NCI-H128 (cell line): ENCODE measurements around the gene LRTM2.

Source experiments
- DNase-seq: peaks from one replicate; lab custom pipeline; 2025; ENCODE audit not compliant: unreplicated experiment; lab: John Stamatoyannopoulos, UW

Gene LRTM2

DNA sequence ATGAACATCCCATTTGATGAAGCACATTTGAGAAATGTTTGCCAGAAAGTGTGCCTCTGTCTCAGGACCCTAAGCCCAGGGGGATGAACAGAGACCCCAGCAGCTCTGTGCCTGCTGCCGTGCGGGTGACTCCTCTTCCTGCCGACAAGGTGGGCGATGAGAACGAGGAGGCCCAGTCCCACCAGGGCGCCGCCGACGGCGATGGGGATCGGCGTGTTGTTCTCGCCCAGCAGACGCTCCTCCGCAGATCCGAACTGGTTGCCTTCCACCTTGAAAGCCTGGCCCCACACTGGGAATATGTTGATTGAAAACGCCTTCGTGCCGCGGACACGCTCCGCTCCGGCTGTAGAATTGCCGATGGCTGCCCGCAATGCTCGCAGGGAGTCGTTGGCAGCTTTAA lies 44.1 kb downstream of the LRTM2 start:
- DNase-seq: no peak

DNA sequence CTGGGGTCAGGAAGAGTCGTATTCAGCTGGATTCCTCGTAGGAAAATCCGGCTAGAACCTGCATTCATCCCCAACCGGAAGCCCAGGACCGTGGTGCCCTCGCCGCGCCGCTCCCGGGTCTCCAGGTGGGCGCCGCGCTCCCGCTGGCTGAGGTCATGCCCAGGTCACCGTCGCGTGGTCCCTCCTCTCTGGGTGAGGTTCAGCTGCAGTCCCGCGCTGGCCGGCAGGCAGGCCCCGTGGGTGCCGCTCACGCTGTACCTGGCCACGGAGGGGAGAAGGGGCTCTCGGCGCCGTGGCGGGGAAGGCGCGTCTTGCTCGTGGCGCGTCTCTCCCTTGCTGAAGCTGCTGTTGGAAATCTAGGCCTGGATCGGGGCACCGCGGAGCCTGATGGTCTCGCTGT lies 44.5 kb downstream of the LRTM2 start:
- no peak for DNase-seq

DNA sequence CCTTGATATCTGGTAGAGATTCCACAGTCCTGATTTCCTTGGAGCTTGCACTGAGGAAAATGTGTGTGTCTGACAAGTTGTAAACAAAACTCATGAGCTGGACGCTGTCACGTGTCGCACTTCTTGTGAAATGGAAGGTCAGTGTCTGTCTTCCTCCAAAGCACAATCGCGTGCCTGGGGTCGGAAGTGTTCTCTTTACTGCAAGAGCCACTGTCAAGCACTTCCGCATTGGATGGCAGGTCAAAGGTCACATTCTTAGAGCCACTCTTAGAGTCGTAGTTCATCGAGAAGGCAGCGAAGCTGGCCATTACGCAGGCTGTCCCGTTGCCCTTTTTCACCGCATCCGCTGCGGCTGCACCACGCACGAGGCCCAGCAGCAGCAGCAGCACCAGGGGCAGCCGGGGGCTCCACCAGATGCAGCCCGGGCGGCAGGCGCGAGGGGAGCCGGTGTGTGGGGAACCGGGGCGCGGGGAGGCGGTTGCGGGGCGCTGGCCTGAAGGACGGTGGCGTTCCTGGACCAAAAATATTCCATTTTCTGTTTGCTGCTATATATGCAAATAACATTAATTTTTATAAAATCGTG lies 45.0 kb downstream of the LRTM2 start:
- DNase-seq: no peak

DNA sequence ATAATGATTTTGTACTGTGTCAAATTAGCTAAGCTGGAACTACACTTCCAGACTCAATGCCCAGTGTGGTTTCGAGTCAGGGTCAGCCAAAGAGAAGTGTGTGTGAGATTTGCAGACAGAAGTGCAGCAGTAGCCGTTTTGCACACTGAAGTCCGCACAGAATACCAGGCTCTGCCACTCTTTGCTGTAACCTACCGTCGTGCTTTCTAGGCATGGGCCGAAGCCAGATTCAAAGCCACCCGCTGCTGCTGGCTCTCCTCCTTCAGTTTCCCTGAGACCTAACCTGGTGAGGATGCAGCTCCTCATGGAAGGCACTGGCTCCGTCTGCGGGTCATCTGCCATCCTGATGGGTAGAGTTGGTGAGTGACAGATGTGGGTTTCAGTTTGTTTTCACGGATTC lies 48.8 kb downstream of the LRTM2 start:
- no peak for DNase-seq

DNA sequence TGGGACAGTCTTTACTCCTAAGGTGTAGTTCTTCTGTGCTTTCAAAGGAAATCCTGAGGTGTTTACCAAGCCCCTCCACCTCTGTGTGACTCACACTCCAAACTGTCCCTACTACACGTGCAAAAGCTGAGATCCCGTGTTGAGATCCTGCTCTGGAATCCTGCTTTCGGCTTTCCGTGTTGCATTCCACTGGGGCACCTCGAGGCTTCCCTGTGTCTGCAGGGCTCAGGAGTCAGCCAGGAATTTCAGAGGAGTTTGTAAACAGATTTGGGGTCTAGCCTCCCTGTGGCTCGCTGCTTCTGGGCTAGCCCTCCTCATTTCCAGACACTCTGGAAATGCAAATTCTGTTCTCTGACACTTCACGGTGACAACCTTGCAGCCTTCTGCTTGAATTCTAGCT lies 49.7 kb downstream of the LRTM2 start:
- no peak for DNase-seq

DNA sequence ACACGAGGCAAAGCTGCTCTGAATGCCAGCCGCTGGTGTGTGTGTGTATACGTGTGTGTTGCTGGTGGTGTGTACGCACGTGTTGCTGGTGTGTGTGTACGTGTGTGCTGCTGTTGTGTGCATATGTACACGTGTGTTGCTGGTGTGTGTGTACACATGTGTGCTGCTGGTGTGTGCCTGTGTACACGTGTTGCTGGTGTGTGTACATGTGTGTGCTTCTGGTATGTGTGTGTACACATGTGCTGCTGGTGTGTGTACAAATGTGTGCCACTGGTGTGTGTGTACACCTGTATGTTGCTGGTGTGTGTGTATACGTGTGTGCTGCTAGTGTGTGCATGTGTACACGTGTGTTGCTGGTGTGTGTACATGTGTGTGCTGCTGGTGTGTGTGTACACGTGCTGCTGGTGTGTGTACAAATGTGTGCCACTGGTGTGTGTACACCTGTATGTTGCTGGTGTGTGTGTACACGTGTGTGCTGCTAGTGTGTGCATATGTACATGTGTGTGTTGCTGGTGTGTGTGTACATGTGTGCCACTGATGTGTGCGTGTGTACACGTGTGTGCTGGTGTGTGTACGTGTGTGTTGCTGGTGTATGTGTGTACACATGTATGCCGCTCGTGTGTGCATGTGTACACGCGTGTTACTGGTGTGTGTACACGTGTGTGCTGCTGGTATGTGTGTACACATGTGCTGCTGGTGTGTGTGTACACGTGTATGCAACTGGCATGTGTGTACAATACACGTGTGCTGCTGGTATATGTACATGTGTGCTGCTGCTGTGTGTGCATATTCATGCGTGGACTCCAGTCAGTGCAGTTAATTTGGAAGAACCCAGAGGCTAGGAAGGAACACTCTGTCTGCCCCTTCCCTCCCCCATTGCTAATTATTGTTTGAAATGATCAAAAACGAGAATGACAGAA lies 50.9 kb downstream of the LRTM2 start:
- no peak for DNase-seq

DNA sequence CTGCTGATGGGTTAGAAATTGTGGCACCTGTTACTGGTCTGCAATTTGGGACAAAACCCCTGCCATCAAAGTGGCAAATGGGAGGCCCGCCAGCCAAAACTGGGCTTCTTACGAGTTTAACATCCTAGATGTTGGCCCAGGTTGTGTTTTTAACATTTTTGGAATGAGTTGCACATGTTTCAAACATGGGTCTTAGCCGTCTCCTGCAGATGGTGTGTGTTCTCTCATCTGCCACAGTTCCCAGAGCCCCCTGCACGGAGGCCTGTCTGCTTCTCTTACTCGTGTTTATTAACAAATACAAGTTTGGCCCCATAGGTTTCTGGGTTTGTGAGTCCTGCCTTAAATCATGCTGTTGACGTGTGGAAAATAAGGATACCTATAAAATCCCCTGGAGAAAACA lies 51.6 kb downstream of the LRTM2 start:
- DNase-seq: no peak

DNA sequence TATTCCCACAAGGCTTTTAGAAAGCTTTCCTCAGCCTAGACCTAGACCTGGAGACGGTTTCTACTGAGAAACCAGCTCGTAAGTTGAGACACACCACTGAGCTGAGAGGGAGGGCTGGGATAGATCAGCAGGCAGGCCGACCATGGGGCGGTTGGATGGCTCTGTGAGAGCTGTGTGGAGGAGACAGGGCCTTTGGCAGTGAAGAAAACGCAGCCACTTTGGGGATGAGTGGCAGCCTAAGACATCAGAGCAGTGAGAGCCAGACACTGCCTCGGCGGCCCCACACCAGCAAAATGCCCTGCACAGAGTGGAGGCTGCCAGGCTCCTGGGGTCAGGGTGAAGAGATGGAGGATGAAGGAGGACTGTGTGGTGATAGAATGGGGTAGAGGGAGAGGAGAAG lies 52.1 kb downstream of the LRTM2 start:
- no peak for DNase-seq

DNA sequence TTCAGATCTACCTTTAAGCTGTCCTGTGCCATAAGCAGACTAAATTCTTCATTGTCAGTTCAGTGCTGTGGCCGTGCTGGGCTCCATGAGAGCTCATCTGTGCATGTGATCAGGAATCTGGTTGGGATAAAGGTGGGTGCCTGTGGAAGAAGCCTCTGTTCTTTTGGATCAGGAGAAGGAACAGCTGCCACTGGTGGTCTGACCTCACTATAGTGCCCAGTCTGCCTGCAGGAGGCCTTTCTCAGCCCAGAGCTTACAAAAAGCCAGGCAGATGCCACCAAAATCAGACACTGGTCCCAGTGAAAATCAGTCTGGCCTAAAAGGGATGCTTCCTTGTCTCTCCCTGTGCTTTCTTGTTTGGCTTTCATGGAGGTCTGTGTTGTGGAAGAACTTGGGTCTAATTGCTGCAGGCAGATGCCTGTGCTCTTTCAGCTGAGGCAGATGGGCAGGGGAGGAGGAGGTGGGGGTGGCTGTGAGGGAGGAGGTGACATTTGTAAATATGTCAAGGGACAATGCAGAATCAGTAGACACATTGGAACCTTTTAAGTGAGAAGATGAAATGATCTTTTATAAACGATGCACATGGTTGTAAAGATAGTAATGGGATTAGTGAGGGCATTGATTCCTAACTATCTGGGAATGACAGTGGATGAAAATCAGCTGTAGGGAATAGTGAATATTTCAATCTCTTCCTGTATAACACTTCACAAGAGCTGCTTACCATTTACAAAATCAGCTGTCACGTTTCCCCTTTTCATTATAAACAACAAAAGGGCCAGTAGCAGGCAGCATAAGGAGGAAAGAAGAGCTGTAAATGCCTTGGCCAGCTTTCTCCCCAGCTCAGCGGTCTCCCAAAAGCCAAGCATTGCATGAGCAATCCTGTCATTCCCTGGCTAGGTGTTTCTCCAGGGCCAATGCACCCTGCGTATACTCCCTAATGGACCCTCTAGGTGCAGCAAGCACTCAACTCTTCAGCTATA lies 53.5 kb downstream of the LRTM2 start:
- DNase-seq: no peak

DNA sequence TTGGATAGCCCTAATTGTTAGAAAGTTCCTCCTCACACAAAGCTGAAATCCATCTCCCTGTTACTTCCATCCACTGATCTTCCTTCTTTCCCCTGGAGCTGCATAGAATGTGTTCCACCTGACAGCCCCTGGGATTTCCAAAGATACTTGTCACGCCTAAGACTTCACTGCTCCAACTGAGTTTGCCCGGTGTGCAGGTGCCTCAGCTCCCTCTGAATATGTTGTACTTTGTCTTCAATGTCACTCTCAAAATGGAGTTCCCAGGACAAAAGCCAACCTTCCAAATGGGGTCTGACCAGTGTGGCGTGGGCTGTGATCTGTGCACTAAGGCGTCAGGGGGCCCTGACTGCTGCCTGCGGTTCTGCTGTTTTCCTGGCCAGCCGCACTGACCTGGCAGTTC lies 55.2 kb downstream of the LRTM2 start:
- DNase-seq: no peak

DNA sequence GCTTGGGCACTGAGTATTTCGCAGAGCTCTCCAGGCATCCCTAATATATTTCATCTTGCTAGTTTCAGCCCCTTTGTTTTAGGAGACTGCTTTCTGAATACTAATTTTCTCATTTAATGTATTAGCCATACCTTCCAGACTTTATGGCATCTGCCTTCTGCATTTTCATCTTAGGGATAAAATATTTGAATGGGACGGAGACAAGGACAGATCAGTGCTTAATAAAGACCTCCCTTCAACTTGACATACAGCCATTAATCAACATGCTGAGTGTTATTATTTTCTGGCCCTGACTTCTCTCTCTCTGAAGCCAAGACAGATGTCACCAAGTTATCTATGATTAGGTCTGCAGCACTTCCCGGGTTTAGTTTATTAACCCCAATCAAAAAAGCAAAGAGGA lies 55.7 kb downstream of the LRTM2 start:
- DNase-seq: no peak

DNA sequence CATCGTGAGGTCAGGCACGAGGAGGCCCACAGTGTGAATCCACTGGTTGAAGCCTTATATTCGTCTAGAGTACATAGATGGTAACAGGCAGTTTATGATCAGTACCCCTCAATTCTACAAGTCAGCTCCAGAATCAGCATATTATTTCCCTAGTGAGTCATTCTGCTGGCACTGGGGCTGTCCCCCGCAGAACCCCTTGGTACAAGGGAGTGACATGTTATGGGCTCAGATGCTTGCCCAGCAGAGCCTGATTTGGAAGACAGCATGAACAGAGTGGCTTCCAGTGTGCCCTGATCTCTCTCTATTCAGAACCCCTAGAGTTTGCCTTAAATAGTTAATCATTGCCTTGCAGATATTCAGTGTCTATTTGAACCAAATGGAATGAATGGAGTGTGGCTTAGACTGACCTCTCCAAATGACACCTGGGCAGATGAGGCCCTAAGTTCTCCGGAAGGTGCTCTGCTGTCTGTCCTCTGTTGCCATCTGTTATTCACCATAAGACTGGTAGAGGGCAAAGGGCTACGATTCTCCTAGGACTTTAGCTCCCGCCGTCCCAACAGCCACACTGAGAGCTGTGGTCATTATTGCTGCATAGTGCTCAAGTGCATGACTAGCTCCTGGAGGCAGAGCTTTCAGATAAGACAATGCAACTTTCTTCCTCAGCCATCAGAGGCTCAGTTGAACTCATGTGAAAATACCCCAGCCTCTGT lies 57.0 kb downstream of the LRTM2 start:
- DNase-seq: no peak

DNA sequence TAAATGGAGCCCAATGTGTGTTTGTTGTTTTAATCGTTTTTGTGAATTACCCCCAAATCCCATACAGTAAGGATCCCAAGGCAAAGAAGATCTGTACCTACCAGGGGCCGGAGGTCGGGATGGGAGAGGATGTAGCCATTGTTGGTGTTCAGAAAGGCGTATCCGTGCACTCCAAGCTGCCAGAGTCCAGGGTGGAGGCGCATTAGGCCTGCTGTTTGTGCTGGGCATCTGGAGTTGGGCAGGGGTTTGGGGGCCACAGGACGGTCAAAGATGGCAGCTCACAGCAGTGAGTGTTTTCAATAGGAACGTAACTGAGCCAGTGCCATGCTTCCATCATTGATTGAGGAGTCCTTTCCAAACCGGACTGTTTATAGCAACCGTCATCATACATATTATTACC lies 57.8 kb downstream of the LRTM2 start:
- DNase-seq: no peak

DNA sequence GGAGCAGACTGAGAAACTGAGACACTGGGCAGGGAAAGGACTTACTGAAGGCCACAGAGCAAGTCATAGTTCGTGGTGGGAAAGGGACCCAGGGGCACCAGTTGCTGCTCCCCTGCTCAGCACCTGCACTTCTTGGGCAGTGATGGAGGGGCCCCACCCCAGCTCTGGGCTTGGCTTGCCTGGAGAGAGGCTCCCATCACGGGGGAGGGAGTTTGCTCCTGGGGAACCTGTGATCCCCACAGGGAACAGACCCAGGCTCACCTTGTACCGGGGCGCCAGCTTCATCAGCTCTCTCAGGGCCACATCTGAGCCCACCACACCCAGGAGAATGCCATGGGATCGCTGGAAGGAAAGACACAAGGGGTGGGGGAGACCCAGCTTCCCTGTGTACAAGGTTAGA lies 58.3 kb downstream of the LRTM2 start:
- no peak for DNase-seq

DNA sequence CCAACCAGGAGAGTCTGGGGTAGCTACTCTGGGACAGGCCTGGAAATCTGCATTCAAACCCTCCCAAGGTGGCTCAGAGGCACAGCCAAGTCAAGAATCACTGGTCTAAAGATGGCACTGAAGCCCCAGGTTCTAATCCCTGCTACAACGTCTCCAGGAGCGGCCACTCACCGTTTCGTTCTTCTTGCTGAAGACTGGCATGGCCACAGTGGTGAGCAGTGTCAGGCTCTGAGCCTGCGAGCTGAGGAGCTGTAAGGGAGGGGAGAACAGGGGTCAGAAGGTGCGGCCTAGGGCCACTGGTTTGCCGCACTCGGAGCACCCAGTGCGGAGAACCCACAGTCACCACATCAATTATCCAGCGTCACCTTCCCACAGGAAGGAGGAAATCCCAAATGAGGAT lies 59.3 kb downstream of the LRTM2 start:
- no peak for DNase-seq

DNA sequence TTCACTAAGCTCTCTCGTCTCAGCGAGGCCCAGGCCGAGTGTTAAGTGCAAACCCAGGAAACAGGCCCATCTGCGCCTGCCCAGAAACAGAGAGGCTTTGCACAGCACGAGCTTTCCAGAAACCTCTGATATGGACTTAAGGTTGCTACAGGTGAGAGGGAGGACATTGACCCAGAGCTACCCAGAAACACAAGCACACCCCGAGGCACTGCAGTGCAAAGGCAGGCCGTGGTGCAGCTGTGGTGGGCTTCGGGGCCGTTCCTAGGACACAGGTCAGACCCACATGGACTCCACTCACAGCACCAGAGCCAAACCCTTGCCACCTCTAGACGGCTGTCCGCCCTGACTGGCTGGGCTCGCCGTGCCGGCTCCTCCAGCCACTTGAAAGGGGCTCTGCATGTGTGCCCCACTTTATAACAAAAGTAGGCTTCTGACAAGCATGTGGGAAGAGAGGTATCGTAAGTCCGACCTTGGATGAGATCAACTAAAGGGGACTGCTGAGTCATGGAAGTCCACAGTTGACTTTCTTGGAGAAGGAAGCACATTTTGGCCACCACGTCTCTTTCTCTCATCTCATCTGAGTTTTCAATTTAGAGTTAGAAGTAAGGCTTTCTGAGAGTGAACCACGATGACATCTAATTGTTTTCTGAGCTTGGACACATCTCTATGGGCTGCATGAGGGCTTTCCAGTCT lies 59.9 kb downstream of the LRTM2 start:
- DNase-seq: no peak

DNA sequence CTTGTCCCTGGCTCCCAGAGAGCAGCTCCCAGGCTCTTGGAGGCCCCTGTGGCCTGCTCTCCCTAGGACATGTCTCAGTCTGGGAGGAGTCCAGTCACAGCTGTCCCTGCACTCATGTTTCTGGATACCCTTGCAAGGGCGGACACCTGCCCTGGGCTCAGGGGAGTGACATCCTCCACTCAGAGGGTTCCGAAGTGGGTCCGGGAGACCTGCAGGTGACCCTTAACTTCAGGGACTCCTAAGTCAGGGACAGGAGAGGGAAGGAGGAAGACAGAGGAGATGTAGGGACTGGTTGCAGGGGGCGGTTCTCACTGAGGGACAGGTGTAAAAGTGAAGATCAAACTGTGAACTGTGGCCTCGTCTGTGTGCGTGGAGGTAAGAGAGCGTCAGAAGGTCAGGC lies 60.5 kb downstream of the LRTM2 start:
- no peak for DNase-seq

DNA sequence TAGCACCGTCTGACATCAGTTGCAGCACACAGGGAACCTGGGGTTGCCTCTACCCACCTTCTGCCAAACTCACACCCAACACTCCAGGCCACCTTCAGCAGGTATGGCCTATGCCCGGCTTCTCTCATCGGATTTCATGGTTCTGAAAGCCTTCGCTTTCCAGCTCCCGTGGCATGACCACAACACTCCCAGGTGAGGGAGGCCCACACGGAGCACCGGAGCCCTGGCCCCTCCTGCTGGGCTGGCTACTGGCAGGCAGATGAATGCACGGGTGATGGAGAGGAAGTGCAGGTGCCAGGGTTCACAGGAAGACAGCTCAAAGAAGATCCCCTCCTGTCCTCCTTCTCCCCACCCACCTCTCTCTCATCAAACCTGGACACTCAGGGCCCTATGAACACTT lies 60.9 kb downstream of the LRTM2 start:
- no peak for DNase-seq

DNA sequence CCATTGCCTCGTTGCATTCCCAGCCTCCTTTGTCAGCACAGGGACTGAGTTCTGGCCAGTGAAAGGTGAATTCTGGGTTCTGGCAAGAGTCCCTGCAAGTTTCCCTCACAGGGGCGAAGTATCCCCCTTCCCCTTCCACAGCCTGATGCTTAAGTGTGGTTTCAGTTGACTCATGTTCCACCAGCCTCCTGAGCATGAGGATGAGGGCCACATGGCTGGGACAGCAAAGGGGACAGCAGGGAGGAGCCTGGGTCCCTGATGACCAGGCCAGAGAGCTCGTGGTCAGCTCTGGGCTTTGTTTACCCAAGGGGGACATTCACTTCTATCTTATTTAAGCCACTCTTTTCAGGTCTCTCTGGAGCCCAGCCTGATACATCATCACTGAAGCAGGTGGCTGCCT lies 61.6 kb downstream of the LRTM2 start:
- DNase-seq: no peak

DNA sequence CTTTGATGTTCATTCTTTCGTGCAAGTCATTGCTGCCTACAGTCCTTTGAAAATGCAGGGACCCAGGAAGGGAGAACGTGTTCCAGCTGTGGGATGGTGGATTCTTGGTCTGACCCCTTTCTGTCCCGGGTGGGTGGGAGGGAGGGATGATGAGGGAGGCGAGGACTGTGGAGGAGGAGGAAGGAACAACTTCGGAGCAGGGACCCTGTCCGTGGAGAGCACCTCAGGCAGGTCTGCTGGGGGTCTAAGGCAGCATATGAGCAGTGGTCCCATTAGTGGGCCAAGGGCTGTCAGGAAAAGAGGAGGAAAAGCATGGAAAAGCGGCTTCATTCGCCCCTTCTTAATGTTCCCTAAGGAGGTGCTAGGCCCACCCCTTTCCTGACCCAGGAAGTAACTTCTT lies 62.0 kb downstream of the LRTM2 start:
- DNase-seq: no peak
